GM12878 (cell line): ENCODE data around the gene TMEM126A. TPM values are rescaled to one million over a fixed set of nuclear protein-coding genes. Genes with fewer than 3 reads are reported as not detected.
"Not testable (repeated sequence)": the region's sequence is repeated elsewhere in the genome, so short reads cannot be mapped to it uniquely, and the experiment has no call there.

Source experiments
- ATAC-seq: fragments of 200-7000 bp; cut with Tn5 transposase; 3 replicates; pipeline ENCODE4 v1.9.1; 2020; ENCODE audit warnings: mild to moderate bottlenecking, moderate library complexity
- BruUV-seq: library from RNA; stranded (reverse); fragments of 400-500 nt; replicated peaks from 2 replicates; lab custom pipeline; 2021; lab: Mats Ljungman, UMichigan
- CTCF ChIA-PET: fragments of 300-600 bp; sonication (Branson Sonifier 250); formaldehyde crosslinking; extraction: SDS; loops from one replicate; lab custom pipeline; 2021; ENCODE audit warnings: inconsistent platforms; lab: Yijun Ruan, JAX
- POLR2A ChIA-PET: fragments of 350-600 bp; formaldehyde crosslinking; extraction: SDS; loops from one replicate; lab custom pipeline; 2021; ENCODE audit warnings: inconsistent platforms; lab: Charles Lee
- RAD21 ChIA-PET: fragments of 300-600 bp; sonication (Branson Sonifier 250); formaldehyde crosslinking; loops from one replicate; lab custom pipeline; 2023; ENCODE audit warnings: antibody characterized with exemption; ENCODE audit not compliant: unreplicated experiment; lab: Charles Lee
- SMC1A ChIA-PET: fragments of 300-600 bp; sonication (Branson Sonifier 250); formaldehyde crosslinking; loops from one replicate; lab custom pipeline; 2023; ENCODE audit not compliant: unreplicated experiment, uncharacterized antibody; lab: Charles Lee
- DNase-seq: peaks from one replicate; pipeline ENCODE4 v3.0.0-alpha.2; 2011; ENCODE audit warnings: low read depth, low spot score
- FAIRE-seq: peaks from 3 replicates; lab custom pipeline; 2011; peaks lifted over from hg19 to GRCh38; lab: Jason Lieb, UNC
- H2AFZ ChIP-seq: 2 replicates; pipeline ENCODE4 v1.6.0; 2011; ENCODE audit warnings: low read depth, low read length, control low read depth; ENCODE audit not compliant: control insufficient read depth
- H3K27ac ChIP-seq: 2 replicates; pipeline ENCODE4 v1.5.1; 2011; ENCODE audit warnings: control low read depth; ENCODE audit not compliant: control insufficient read depth, insufficient read depth
- H3K27me3 ChIP-seq, 2 experiments: replicated peaks in 1 of 2; 2 replicates each; pipeline versions ENCODE4 v1.6.0 to v1.6.1; 2011; ENCODE audit warnings: low read length in 1 of 2; ENCODE audit not compliant: control insufficient read depth in 2 of 2, insufficient read depth in 2 of 2
- H3K36me3 ChIP-seq, 2 experiments: 2 replicates each; pipeline ENCODE4 v1.5.1; 2011; ENCODE audit warnings: low read length in 1 of 2; ENCODE audit not compliant: control insufficient read depth in 2 of 2, insufficient read depth in 2 of 2
- H3K4me1 ChIP-seq: 2 replicates; pipeline ENCODE4 v1.6.1; 2011; ENCODE audit warnings: mild to moderate bottlenecking, low read length, moderate library complexity, mixed read lengths; ENCODE audit not compliant: control insufficient read depth, insufficient read depth
- H3K4me2 ChIP-seq: 2 replicates; pipeline ENCODE4 v1.6.0; 2011; ENCODE audit warnings: control low read depth; ENCODE audit not compliant: control insufficient read depth, insufficient read depth
- H3K4me3 ChIP-seq: fragments of 200-600 bp; sonication (generic); 2 replicates; pipeline ENCODE4 v1.5.1; 2016
- H3K79me2 ChIP-seq: 2 replicates; pipeline ENCODE4 v1.6.0; 2011; ENCODE audit warnings: low read length; ENCODE audit not compliant: control insufficient read depth, insufficient read depth
- H3K9ac ChIP-seq: 2 replicates; pipeline ENCODE4 v1.8.0; 2011; ENCODE audit warnings: low read length, control low read depth, mixed read lengths; ENCODE audit not compliant: control insufficient read depth, insufficient read depth
- H3K9me3 ChIP-seq: replicated peaks from 3 replicates; pipeline ENCODE4 v1.5.1; 2011; ENCODE audit warnings: mild to moderate bottlenecking, low read length; ENCODE audit not compliant: control insufficient read depth, insufficient read depth
- H4K20me1 ChIP-seq: 2 replicates; pipeline ENCODE4 v1.6.0; 2011; ENCODE audit not compliant: control insufficient read depth, insufficient read depth
- WGBS: methylation state at CpG from one replicate; pipeline ENCODE4 v1.1.6; 2016; ENCODE audit warnings: low lambda C conversion rate; ENCODE audit not compliant: insufficient replicate concordance, insufficient coverage; ENCODE audit errors: missing lambda C conversion rate; 5-methylcytosine and 5-hydroxymethylcytosine counted together
- in situ Hi-C: fragments of 300-500 bp; cut with MboI; formaldehyde crosslinking; loops from 9 replicates; pipeline ENCODE4 v1.14.3; 2018; ENCODE audit warnings: mixed read lengths
- intact Hi-C: fragments of 100-400 bp; cut with micrococcal nuclease; formaldehyde crosslinking; loops from one replicate; pipeline ENCODE4 v1.14.2; 2022; ENCODE audit not compliant: unreplicated experiment
- polyA plus RNA-seq, 11 experiments: library from polyadenylated mRNA; depleted of rRNA in 4 of 11; unstranded in 6 of 11; stranded (reverse) in 5 of 11; fragments of >200 nt; fragmentation: Nextera tagmentation in 4 of 11; fragmentation: Illumina TruSeq in 1 of 11; extraction: Ambion mirVana in 4 of 11; extraction: Trizol in 1 of 11; gene quantifications; 1 replicate in 1 of 11; 2 replicates in 10 of 11; pipeline versions ENCODE4 v1.2.1 to v1.2.3, GENCODE V29; 2011 to 2016; ENCODE audit warnings: inconsistent platforms in 2 of 11, missing spikeins in 2 of 11, low read depth in 1 of 11
- total RNA-seq, 4 experiments: library from RNA; depleted of rRNA in 3 of 4; stranded (reverse); fragments of >200 nt in 3 of 4; fragmentation: Illumina TruSeq in 1 of 4; extraction: Trizol in 1 of 4; gene quantifications; 2 replicates each; pipeline versions ENCODE4 v1.2.1 to v1.2.3, GENCODE V29; 2013 to 2021

TMEM126A gene
- total and polyA plus RNA-seq, 10 of the 15 experiments (the other 5 are each of a cell fraction or from before 2014, with no cell fraction given): 38.6 to 208 (median 71.7) TPM

GRCh38 chr11:85609286-85609685 lies 38.5 kb upstream of the TMEM126A start:
- H4K20me1 ChIP-seq, H3K36me3 ChIP-seq, H2AFZ ChIP-seq, ATAC-seq, H3K9me3 ChIP-seq, H3K79me2 ChIP-seq, POLR2A ChIA-PET, RAD21 ChIA-PET, H3K27me3 ChIP-seq, DNase-seq, FAIRE-seq, H3K27ac ChIP-seq, in situ Hi-C loops, CTCF ChIA-PET, H3K9ac ChIP-seq, H3K4me2 ChIP-seq, BruUV-seq, H3K4me3 ChIP-seq, H3K4me1 ChIP-seq, intact Hi-C loops: not testable (repeated sequence)
- SMC1A ChIA-PET: interaction anchor here (1.5 kb wide), 1 partner anchor 11 kb away, joined by 3 read pairs; no protein-coding TSS in a partner anchor
- WGBS: 31% methylated on average over 2 of the region's 2 CpGs

- SMC1A ChIA-PET, H2AFZ ChIP-seq, H3K9ac ChIP-seq, ATAC-seq, CTCF ChIA-PET, H3K4me3 ChIP-seq, FAIRE-seq, H3K9me3 ChIP-seq, H3K27ac ChIP-seq, DNase-seq, H3K79me2 ChIP-seq, H4K20me1 ChIP-seq, H3K27me3 ChIP-seq, H3K36me3 ChIP-seq, H3K4me1 ChIP-seq, BruUV-seq, intact Hi-C loops, H3K4me2 ChIP-seq, in situ Hi-C loops, RAD21 ChIA-PET: not testable (repeated sequence)
- POLR2A ChIA-PET: interaction anchor here (0.7 kb wide), 1 partner anchor 836 kb away, joined by 3 read pairs; no protein-coding TSS in a partner anchor
- 25% methylated on average over 2 of the region's 2 CpGs for WGBS
Observed at GRCh38 chr11:85611643-85612042, 36.1 kb upstream of the TMEM126A start.
